IMR-90 (cell line): ENCODE data around the gene MCRIP2. TPM values are rescaled to one million over a fixed set of nuclear protein-coding genes. Genes with fewer than 3 reads are reported as not detected.
A peak's percentile ranks its signal among the peaks of the same experiment; 100 is the strongest.

Experiments used
- ATAC-seq: fragments of 200-7000 bp; cut with Tn5 transposase; 2 replicates; pipeline ENCODE4 v1.9.1; 2020; ENCODE audit warnings: low read depth, mild to moderate bottlenecking, moderate library complexity
- BruUV-seq: library from RNA; stranded (reverse); fragments of 400-500 nt; replicated peaks from 2 replicates; lab custom pipeline; 2021; lab: Mats Ljungman, UMichigan
- CTCF ChIA-PET: fragments of 300-600 bp; formaldehyde crosslinking; extraction: SDS; loops from one replicate; lab custom pipeline; 2021; ENCODE audit warnings: antibody characterized with exemption; lab: Yijun Ruan, JAX
- POLR2A ChIA-PET: fragments of 300-600 bp; sonication (Branson Sonifier 250); formaldehyde crosslinking; loops from one replicate; lab custom pipeline; 2022; ENCODE audit warnings: antibody characterized with exemption; ENCODE audit not compliant: unreplicated experiment; lab: Charles Lee
- DNase-seq: peaks from one replicate; pipeline ENCODE4 v3.0.0; 2013
- H2AFZ ChIP-seq: replicated peaks from 2 replicates; pipeline ENCODE3; 2013; ENCODE audit warnings: low read length, mild to moderate bottlenecking; ENCODE audit not compliant: poor library complexity
- H2AK5ac ChIP-seq: 2 replicates; pipeline ENCODE4 v1.6.1; 2013; ENCODE audit warnings: low read depth, low read length, inconsistent platforms
- H2AK9ac ChIP-seq: replicated peaks from 2 replicates; pipeline ENCODE3; 2013; ENCODE audit warnings: mild to moderate bottlenecking, low read depth, low read length, moderate library complexity; ENCODE audit not compliant: poor library complexity
- H2BK120ac ChIP-seq: 2 replicates; pipeline ENCODE4 v1.6.1; 2013; ENCODE audit warnings: low read depth, low read length, inconsistent platforms
- H2BK15ac ChIP-seq: 3 replicates; pipeline ENCODE4 v1.6.1; 2013; ENCODE audit warnings: low read depth, low read length, inconsistent platforms
- H2BK20ac ChIP-seq: 2 replicates; pipeline ENCODE4 v1.6.1; 2013; ENCODE audit warnings: low read depth, mild to moderate bottlenecking, inconsistent platforms, low read length, moderate library complexity
- H2BK5ac ChIP-seq: 2 replicates; pipeline ENCODE4 v1.6.1; 2013; ENCODE audit warnings: mild to moderate bottlenecking, low read depth, low read length, inconsistent platforms; ENCODE audit not compliant: poor library complexity, severe bottlenecking
- H3K14ac ChIP-seq: replicated peaks from 2 replicates; pipeline ENCODE4 v1.6.1; 2013; ENCODE audit warnings: low read depth, low read length, inconsistent platforms
- H3K18ac ChIP-seq: 2 replicates; pipeline ENCODE4 v1.6.1; 2013; ENCODE audit warnings: low read depth, low read length, control low read depth
- H3K23ac ChIP-seq: 2 replicates; pipeline ENCODE4 v1.6.1; 2013; ENCODE audit warnings: low read depth, low read length, inconsistent platforms
- H3K27ac ChIP-seq: 2 replicates; pipeline ENCODE4 v1.5.1; 2013; ENCODE audit warnings: mild to moderate bottlenecking, control low read depth, low read length; ENCODE audit not compliant: insufficient read depth
- H3K27me3 ChIP-seq: 2 replicates; pipeline ENCODE4 v1.6.1; 2013; ENCODE audit warnings: low read length; ENCODE audit not compliant: control insufficient read depth, insufficient read depth
- H3K36me3 ChIP-seq: 2 replicates; pipeline ENCODE4 v1.6.1; 2013; ENCODE audit warnings: low read length, mixed read lengths; ENCODE audit not compliant: control insufficient read depth, insufficient read depth
- H3K4ac ChIP-seq: 2 replicates; pipeline ENCODE4 v1.6.1; 2013; ENCODE audit warnings: low read depth, low read length, inconsistent platforms
- H3K4me1 ChIP-seq: 2 replicates; pipeline ENCODE4 v1.6.1; 2013; ENCODE audit warnings: low read length, mixed read lengths; ENCODE audit not compliant: control insufficient read depth, insufficient read depth
- H3K4me2 ChIP-seq: 2 replicates; pipeline ENCODE4 v1.6.1; 2013; ENCODE audit warnings: low read depth, mild to moderate bottlenecking, control low read depth, low read length, moderate library complexity
- H3K4me3 ChIP-seq: 2 replicates; pipeline ENCODE4 v1.5.1; 2013; ENCODE audit warnings: low read depth, mild to moderate bottlenecking, control low read depth, low read length, moderate library complexity; ENCODE audit not compliant: insufficient read depth
- H3K56ac ChIP-seq: 2 replicates; pipeline ENCODE4 v1.6.1; 2013; ENCODE audit warnings: low read length, inconsistent platforms; ENCODE audit not compliant: insufficient read depth; ENCODE audit errors: extremely low read depth
- H3K79me1 ChIP-seq, 2 experiments: 2 replicates each; pipeline ENCODE4 v1.6.1; 2013; ENCODE audit warnings: low read length in 2 of 2, inconsistent platforms in 1 of 2, low read depth in 1 of 2
- H3K9ac ChIP-seq: 2 replicates; pipeline ENCODE4 v1.6.1; 2013; ENCODE audit warnings: low read depth, low read length, control low read depth
- H3K9me1 ChIP-seq: 2 replicates; pipeline ENCODE4 v1.6.1; 2013; ENCODE audit warnings: low read length, inconsistent platforms; ENCODE audit not compliant: insufficient read depth
- H3K9me3 ChIP-seq: 2 replicates; pipeline ENCODE4 v1.6.1; 2013; ENCODE audit warnings: low read length; ENCODE audit not compliant: control insufficient read depth, insufficient read depth
- H4K20me1 ChIP-seq: 2 replicates; pipeline ENCODE4 v1.6.1; 2013; ENCODE audit warnings: low read length, inconsistent platforms; ENCODE audit not compliant: insufficient read depth
- H4K5ac ChIP-seq: 2 replicates; pipeline ENCODE4 v1.6.1; 2013; ENCODE audit warnings: mild to moderate bottlenecking, low read depth, low read length, control low read depth
- H4K8ac ChIP-seq, 2 experiments: 2 replicates each; pipeline ENCODE4 v1.6.1; 2013; ENCODE audit warnings: low read depth in 2 of 2, low read length in 2 of 2, control low read depth in 1 of 2, inconsistent platforms in 1 of 2
- H4K91ac ChIP-seq: 2 replicates; pipeline ENCODE4 v1.6.1; 2013; ENCODE audit warnings: low read depth, low read length, inconsistent platforms; ENCODE audit not compliant: insufficient read depth
- BHLHE40 ChIP-seq: fragments of 150-350 bp; IDR thresholded peaks from 2 replicates; pipeline ENCODE4 v1.6.1; 2016; ENCODE audit warnings: mild to moderate bottlenecking, low read depth, low read length
- CTCF ChIP-seq: conservative IDR thresholded peaks from 2 replicates; pipeline ENCODE4 v1.5.1; 2012; ENCODE audit warnings: mild to moderate bottlenecking, low read depth, low read length, improper control_type of control experiment
- MAZ ChIP-seq: IDR thresholded peaks from 2 replicates; pipeline ENCODE4 v1.6.1; 2012; ENCODE audit warnings: low read depth, mild to moderate bottlenecking, low read length, improper control_type of control experiment, moderate library complexity, borderline replicate concordance
- POLR2A ChIP-seq: IDR thresholded peaks from 2 replicates; pipeline ENCODE4 v1.6.1; 2012; ENCODE audit warnings: mild to moderate bottlenecking, low read depth, low read length
- RAD21 ChIP-seq: IDR thresholded peaks from 2 replicates; pipeline ENCODE4 v1.6.1; 2012; ENCODE audit warnings: low read length, improper control_type of control experiment
- RCOR1 ChIP-seq: IDR thresholded peaks from 2 replicates; pipeline ENCODE4 v1.6.1; 2012; ENCODE audit warnings: mild to moderate bottlenecking, low read length, improper control_type of control experiment; ENCODE audit not compliant: insufficient replicate concordance
- RFX5 ChIP-seq: IDR thresholded peaks from 2 replicates; pipeline ENCODE4 v1.8.0; 2012; ENCODE audit warnings: low read depth, mild to moderate bottlenecking, low read length, moderate library complexity
- SMC3 ChIP-seq: fragments of 150-350 bp; IDR thresholded peaks from 2 replicates; pipeline ENCODE4 v1.6.1; 2016; ENCODE audit warnings: low read depth, mild to moderate bottlenecking, antibody characterized with exemption, low read length, moderate library complexity
- USF2 ChIP-seq: fragments of 150-350 bp; IDR thresholded peaks from 2 replicates; pipeline ENCODE4 v1.6.1; 2017; ENCODE audit warnings: mild to moderate bottlenecking, antibody characterized with exemption, low read length, low read depth
- WGBS, 2 experiments: methylation state at CpG; one replicate each; pipeline versions ENCODE4 v1.1.5 to v1.1.7; 2013; ENCODE audit warnings: missing lambda C conversion rate in 2 of 2; ENCODE audit not compliant: insufficient read length in 1 of 2; ENCODE audit errors: extremely low coverage in 2 of 2; 5-methylcytosine and 5-hydroxymethylcytosine counted together
- dilution Hi-C: fragments of 300-500 bp; cut with HindIII; formaldehyde crosslinking; loops from one replicate; pipeline ENCODE4 v1.14.3; 2018; ENCODE audit warnings: low sequenced_read_pairs; ENCODE audit not compliant: unreplicated experiment
- in situ Hi-C: fragments of 300-500 bp; cut with MboI; formaldehyde crosslinking; loops from 3 replicates; pipeline ENCODE4 v1.14.3; 2019; ENCODE audit warnings: low sequenced_read_pairs, inconsistent platforms, mixed read lengths
- intact Hi-C: fragments of 100-400 bp; cut with micrococcal nuclease; formaldehyde crosslinking; loops from 2 replicates; pipeline ENCODE4 v1.10.0; 2022
- polyA plus RNA-seq, 3 experiments: library from polyadenylated mRNA; depleted of rRNA; stranded (reverse); fragments of >200 nt; gene quantifications; 2 replicates each; pipeline ENCODE4 v1.2.3, GENCODE V29; 2012; ENCODE audit warnings: low replicate concordance in 1 of 3
- total RNA-seq: library from RNA; depleted of rRNA; stranded (reverse); fragments of >200 nt; gene quantifications from 2 replicates; pipeline ENCODE4 v1.2.3, GENCODE V29; 2012

Gene MCRIP2
- total and polyA plus RNA-seq, 2 of the 4 experiments (the other 2 are of a cell fraction): 6.3 to 19.6 TPM

GRCh38 chr16:625977-626765 lies 15.5 kb upstream of the MCRIP2 start (continued):
- TF ChIP-seq SMC3 (no peak), RAD21 (no peak), POLR2A (no peak)

GRCh38 chr16:626787-627453 lies 14.7 kb upstream of the MCRIP2 start:
- Histone ChIP-seq H2BK120ac (peak overlapping the region; percentile 72), H2BK5ac (peak overlapping the region; percentile 89), H3K14ac (peak overlapping the region; percentile 20; the same call in 1 of the 2 replicates), H4K5ac (peak overlapping the region; percentile 51), H3K9ac (no peak overlapping the region), H3K23ac (no peak overlapping the region), H2AK5ac (peak overlapping the region; percentile 94), H3K4ac (peak overlapping the region; percentile 69), H3K4me3 (no peak overlapping the region), H4K8ac (peak overlapping the region; percentile 43 to 78; a peak in 2 of 4 replicates), H3K4me1 (peaks cover 25% of the 10 kb centered on the region), H3K4me2 (0 out of 2 replicates have a peak overlapping the region, but pooled peaks have one; percentile 1), H2AFZ (peak overlapping the region; percentile 72), H3K27me3 (no peaks in the 10 kb centered on the region), H2AK9ac (peak overlapping the region; percentile 98), H3K56ac (0 out of 2 replicates have a peak overlapping the region, but pooled peaks have one; percentile 24), H3K9me1 (peaks cover 4% of the 10 kb centered on the region; the same call in 1 of the 2 replicates), H3K36me3 (peaks cover 7% of the 10 kb centered on the region; the same call in 1 of the 2 replicates), H3K27ac (peak overlapping the region; percentile 75), H3K79me1 (peaks cover 6 to 41% of the 10 kb centered on the region in 2 experiments; a peak in 2 of 4 replicates), H4K20me1 (0 out of 2 replicates have a peak, but pooled peaks cover 3% of the 10 kb centered on the region), H3K9me3 (no peaks in the 10 kb centered on the region), H3K18ac (0 out of 2 replicates have a peak overlapping the region, but pooled peaks have one; percentile 10), H2BK20ac (no peak overlapping the region; the same call in 1 of the 2 replicates), H4K91ac (peak overlapping the region; percentile 70), H2BK15ac (peak overlapping the region; percentile 56; the same call in 2 of the 3 replicates)
- 39% methylated on average over 23 of the region's 29 CpGs; no CpG with 5 or more reads in 1 of the 2 experiments for WGBS, 2 experiments
- DNase-seq: peak; percentile 97
- dilution Hi-C loops (no loop called here), intact Hi-C loops (loop anchor here (1.0 kb wide), 1 partner anchor 9 kb away; the partner anchor contains the start of gene METTL26), in situ Hi-C loops (no loop called here)
- ATAC-seq: peak; percentile 90
- ChIA-PET CTCF (no interaction called here), POLR2A (no interaction called here)
- no TSS peak for BruUV-seq
- TF ChIP-seq RAD21 (no peak), MAZ (peak; percentile 67; the same call in 1 of the 2 replicates), RCOR1 (peak; percentile 30), USF2 (no peak; the same call in 1 of the 2 replicates), CTCF (no peak), SMC3 (no peak), RFX5 (no peak), BHLHE40 (peak; percentile 86)
